22Rv1 (cell line): ENCODE measurements around the gene IL4R.

Source experiments
- H3K27ac ChIP-seq: fragments of 450-650 bp; 2 replicates; pipeline ENCODE4 v1.5.1; 2017
- ZFX ChIP-seq: fragments of 450-650 bp; IDR thresholded peaks from 2 replicates; pipeline ENCODE4 v1.6.1; 2017; ENCODE audit warnings: antibody characterized with exemption, borderline replicate concordance
- TF ChIP-seq, protein P1 (sequence below): fragments of 450-650 bp; IDR thresholded peaks from 2 replicates; pipeline ENCODE4 v1.5.1; 2017; ENCODE audit warnings: mild to moderate bottlenecking

IL4R gene

DNA sequence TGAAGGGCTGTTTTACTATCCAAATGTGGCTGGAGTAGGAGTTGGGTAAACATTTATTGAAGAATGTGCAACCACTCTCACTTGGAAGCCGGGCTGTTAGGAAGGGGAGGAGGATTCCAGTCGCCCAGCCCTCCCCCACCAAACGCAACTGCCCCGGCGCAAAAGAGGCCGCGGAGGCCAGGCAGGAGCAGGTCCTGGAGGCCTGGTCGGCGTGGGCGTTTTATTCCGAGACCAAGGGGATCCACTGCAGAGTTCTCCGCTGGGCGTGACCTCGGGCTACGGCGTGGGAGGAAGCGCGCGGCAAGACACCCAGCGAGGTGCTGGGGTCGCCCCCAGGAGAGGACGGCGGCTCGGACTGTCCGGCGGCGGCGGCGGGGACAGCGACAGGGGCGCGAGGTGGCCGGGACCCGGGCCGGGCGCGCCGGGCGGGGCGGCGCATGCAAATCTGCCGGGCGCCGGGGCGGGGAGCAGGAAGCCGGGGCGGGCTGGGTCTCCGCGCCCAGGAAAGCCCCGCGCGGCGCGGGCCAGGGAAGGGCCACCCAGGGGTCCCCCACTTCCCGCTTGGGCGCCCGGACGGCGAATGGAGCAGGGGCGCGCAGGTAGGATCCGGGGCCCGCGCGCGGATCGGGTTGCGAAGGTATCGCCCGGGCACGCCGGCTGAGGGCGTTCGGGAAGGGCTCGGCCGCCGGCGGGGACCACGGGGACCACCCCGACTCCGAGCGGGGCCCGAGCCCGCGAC is at the start of gene IL4R:
Gene IL4R (plus strand): TSS at position 553 of the 739 bp plus-strand sequence. CDS start 26,230 bp downstream, outside the sequence.
- TF ChIP-seq ZFX = no peak
- TF ChIP-seq, protein P1, sequence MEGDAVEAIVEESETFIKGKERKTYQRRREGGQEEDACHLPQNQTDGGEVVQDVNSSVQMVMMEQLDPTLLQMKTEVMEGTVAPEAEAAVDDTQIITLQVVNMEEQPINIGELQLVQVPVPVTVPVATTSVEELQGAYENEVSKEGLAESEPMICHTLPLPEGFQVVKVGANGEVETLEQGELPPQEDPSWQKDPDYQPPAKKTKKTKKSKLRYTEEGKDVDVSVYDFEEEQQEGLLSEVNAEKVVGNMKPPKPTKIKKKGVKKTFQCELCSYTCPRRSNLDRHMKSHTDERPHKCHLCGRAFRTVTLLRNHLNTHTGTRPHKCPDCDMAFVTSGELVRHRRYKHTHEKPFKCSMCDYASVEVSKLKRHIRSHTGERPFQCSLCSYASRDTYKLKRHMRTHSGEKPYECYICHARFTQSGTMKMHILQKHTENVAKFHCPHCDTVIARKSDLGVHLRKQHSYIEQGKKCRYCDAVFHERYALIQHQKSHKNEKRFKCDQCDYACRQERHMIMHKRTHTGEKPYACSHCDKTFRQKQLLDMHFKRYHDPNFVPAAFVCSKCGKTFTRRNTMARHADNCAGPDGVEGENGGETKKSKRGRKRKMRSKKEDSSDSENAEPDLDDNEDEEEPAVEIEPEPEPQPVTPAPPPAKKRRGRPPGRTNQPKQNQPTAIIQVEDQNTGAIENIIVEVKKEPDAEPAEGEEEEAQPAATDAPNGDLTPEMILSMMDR = peak; percentile 7; the same call in 1 of the 2 replicates

DNA sequence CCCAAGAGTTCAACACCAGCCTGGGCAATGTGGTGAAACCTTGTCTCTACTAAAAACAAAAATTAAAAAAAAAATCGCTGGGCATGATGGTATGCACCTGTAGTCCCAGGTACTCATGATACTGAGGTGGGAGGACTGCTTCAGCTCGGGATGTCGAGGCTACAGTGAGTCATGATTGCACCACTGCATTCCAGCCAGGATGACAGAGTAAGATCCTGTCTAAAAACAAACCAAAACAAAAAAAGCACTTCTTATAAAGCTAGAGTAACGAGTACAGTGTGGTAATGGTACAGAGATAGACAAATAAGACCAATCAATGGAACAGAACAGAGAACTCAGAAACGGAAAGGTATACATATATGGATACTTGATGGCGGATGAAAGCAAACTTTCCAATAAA is 49.6 kb upstream of the IL4R start:
- TF ChIP-seq, protein P1 = no peak
- TF ChIP-seq ZFX = no peak

More for the DNA sequence above, at the start of gene IL4R:
- no peak within 1 kb of the TSS for H3K27ac ChIP-seq

DNA sequence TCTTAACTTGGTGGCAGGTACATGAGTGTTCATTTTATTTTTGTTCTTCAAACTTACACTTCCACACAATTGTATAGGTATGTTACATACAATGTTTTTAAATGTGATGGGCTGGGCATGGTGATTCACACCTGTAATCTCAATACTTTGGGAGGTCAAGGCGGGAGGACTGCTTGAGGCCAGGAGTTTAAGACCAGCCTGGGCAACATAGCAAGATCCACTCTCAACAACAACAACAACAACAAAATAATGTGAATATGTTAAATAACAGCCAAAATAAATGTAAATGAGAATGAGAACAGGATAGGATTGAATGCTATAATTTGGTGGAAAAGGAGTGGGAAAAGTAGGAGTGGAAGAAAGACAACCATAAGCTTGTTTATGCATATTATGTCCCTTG is 47.8 kb upstream of the IL4R start:
- no peak overlapping the region for H3K27ac ChIP-seq
- TF ChIP-seq ZFX = no peak
- TF ChIP-seq, protein P1 = no peak

More for the DNA sequence above, 49.6 kb upstream of the IL4R start:
- H3K27ac ChIP-seq = no peak overlapping the region

DNA sequence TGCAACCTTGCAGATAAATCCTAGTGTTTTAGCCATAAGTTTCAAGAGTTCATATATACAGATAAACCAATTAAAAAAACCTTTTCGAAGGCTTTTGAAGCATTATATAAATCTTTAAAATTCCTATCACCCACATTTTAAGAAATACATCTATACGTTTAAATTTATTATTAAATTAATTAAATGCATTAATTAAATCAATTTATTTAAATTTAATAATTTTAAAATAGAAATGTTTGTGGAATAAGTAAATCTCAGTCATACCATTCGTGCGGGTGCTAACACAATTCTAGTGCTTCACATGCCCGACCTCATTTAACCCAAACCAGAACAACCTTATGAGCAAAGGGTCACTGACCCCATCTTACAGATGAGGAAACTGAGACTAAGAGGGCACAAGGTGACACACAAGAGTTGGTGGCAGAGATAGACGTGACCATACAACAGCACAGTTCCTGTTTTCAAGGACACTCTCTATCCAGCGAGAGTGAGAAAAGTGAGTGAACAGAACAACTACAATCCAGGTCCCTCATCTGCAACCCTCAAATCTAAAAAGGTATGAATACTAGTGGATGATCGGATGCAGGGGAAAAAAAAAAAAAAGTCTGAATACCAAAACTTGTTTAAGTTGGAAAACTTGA is 46.6 kb upstream of the IL4R start:
- H3K27ac ChIP-seq = no peak overlapping the region
- TF ChIP-seq, protein P1 = no peak
- TF ChIP-seq ZFX = no peak

DNA sequence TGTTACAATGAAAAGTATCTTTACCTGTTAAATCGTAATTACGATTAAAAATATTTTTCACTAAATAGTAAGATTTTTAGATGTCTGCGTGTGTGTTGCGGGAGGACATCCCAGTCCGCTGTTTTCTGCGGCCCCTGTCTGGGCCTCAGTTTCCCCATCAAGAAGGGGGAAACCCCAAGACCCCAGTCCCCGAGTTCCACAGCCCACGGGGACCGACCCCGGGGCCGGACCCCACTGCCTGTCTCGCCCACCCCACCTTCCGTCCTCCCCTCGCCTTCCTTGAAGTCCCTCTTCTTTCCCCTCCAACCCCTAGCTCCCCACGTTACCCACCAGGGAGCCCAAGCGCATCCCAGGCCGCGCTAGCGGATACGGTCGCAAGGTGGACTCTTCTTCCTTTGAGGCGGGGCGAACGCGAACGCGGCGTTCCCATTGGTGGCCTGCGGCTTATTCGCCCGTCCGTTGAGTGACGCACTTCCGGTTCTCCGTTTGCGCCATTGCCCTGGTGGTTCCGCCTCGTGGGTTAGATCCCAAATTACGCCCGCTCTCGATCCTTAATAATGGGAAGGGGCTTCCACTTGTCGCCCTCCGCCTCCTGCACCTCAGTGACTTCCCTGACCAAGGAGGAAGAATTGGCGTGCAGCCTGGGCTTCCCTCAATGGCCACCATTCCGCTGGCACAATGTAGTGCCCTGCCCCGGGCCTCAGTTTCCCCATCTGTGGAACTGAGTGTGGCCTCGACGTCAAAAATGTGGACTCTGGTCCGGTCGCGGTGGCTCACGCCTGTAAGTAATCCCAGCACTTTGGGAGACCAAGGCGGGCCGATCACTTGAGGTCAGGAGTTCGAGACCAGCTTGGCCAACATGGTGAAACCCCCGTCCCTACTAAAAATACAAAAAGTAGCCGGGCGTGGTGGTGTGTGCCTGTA is 45.1 kb upstream of the IL4R start, which contains the start of gene NSMCE1:
Gene NSMCE1 (minus strand): TSS at position 397 of the 924 bp plus-strand sequence. CDS start 11,202 bp downstream, outside the sequence.
- TF ChIP-seq ZFX = no peak
- TF ChIP-seq, protein P1 = peak; percentile 11; the same call in 1 of the 2 replicates
- peak within 1 kb of the TSS; percentile 41 for H3K27ac ChIP-seq

DNA sequence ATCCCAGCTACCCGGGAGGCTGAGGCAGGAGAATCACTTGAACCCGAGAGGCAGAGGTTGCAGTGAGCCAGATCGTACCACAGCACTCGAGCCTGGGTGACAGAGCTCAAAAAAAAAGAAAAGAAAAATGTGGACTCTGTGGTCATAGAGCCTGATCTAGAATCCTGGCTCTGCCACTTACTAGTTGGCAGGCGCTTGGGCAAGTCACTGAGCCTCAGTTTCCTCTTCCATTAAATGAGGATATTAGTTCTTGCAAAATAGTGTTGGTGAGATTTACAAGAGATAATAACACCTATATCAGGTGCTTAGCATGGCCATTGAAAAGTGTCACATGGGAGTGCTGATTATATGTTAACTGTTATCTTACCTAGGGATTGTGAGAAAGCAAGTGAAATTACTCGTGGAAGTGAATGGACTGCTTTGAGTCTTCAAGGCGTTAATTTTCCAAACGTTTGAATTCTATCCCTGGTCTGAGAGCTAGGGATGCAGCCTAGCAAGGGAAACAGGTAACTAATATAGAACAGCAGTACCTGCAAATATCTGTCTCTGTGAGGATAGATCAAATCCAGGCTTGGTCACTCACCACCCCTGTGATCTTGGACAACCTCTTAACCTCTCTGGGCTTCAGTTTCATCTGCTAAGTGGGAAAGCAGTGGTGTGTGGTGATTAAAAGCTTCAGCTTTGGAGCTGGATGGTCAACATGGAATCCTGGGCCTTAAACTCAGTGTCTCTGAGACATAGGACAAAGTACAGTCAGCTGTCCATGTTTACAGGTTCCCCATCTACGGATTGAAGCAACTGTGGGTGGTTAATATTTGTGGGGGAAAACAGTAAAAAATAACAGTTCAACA is 44.2 kb upstream of the IL4R start:
- TF ChIP-seq ZFX = no peak
- TF ChIP-seq, protein P1 = no peak
- H3K27ac ChIP-seq = peak overlapping the region; percentile 41; the same call in 1 of the 2 replicates
